ENCODE measurements around the gene ADM2.
A peak's percentile ranks its signal among the peaks of the same experiment; 100 is the strongest.

Gene ADM2

DNA sequence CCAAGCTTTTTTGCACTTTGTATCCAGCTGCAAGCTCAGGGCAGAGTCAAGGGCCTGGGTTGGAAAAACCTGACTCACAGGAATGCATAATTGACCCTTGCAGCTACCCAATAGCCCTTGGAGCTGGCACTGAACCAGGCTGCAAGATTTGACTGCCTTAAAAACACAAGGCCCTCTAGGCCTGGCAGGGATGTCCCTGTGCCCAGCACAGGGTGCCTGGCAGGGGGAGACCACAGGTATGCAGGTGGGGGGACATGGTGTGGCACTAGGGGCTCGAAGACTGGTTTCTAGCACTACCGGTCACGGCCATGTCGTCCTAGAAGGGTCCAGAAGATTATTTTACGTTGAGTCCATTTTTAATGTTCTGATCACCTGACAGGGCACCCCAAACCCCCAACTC, 36.7 kb upstream of the ADM2 start:
- H3K4me1 Mint-ChIP-seq = peaks cover 4% of the 10 kb centered on the region
- H3K4me3 Mint-ChIP-seq = no peak overlapping the region
- H3K27ac Mint-ChIP-seq = no peak overlapping the region
- H3K27me3 Mint-ChIP-seq (ENCODE audit: low read depth, poor library complexity) = no peaks in the 10 kb centered on the region
- TF ChIP-seq, protein P1, sequence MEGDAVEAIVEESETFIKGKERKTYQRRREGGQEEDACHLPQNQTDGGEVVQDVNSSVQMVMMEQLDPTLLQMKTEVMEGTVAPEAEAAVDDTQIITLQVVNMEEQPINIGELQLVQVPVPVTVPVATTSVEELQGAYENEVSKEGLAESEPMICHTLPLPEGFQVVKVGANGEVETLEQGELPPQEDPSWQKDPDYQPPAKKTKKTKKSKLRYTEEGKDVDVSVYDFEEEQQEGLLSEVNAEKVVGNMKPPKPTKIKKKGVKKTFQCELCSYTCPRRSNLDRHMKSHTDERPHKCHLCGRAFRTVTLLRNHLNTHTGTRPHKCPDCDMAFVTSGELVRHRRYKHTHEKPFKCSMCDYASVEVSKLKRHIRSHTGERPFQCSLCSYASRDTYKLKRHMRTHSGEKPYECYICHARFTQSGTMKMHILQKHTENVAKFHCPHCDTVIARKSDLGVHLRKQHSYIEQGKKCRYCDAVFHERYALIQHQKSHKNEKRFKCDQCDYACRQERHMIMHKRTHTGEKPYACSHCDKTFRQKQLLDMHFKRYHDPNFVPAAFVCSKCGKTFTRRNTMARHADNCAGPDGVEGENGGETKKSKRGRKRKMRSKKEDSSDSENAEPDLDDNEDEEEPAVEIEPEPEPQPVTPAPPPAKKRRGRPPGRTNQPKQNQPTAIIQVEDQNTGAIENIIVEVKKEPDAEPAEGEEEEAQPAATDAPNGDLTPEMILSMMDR (IDR thresholded peaks at IDR 0.05) = no peak
- no peaks in the 10 kb centered on the region for H3K9me3 Mint-ChIP-seq
- peaks cover 18% of the 10 kb centered on the region for H3K36me3 Mint-ChIP-seq (ENCODE audit: low read depth)
- DNase-seq = no peak

DNA sequence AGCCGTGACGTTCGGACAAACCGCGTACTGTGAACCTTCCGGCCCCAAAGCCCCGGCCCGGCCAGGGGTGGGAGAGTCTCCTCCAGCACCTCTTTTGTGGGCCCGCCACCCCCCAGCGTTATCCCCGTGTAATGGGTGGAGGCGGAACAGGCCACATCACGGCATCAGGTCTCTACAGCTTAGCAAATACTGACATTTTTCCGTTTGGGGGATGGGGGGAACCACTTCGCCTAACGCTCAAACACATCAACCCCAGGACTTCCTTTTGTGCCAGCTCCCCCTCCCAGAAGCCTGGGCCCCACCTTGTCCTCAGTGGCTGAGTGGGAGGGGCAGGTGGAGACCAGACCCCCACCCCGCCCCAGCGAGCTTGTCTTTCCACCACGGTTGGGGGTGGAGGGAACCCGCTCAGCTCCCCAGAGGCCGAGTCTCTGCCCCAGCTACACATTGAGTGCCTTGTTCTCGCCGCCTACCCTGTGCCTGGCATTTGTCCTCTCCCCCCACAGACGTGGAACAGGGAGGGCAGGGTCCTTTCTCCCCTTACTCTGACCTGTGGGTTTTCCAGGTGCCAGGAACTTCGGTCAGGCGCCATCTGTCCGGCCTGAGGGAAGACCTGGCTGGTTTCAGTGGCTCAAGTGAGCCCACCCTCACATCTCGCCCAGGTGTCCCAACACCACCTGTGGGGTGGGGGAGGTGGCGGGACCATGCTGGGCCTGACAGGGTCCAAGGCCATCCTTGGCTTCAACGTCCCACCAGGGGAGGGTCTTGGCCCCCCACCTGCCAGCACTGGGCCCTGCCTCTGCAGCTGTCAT, 36.1 kb upstream of the ADM2 start:
- TF ChIP-seq, protein P1 (IDR thresholded peaks at IDR 0.05) = no peak
- no peaks in the 10 kb centered on the region for H3K9me3 Mint-ChIP-seq
- no peak overlapping the region for H3K4me3 Mint-ChIP-seq
- H3K27me3 Mint-ChIP-seq (ENCODE audit: low read depth, poor library complexity) = no peaks in the 10 kb centered on the region
- DNase-seq = no peak
- peaks cover 22% of the 10 kb centered on the region for H3K36me3 Mint-ChIP-seq (ENCODE audit: low read depth)
- peaks cover 7% of the 10 kb centered on the region for H3K4me1 Mint-ChIP-seq
- H3K27ac Mint-ChIP-seq = peak overlapping the region; percentile 57

DNA sequence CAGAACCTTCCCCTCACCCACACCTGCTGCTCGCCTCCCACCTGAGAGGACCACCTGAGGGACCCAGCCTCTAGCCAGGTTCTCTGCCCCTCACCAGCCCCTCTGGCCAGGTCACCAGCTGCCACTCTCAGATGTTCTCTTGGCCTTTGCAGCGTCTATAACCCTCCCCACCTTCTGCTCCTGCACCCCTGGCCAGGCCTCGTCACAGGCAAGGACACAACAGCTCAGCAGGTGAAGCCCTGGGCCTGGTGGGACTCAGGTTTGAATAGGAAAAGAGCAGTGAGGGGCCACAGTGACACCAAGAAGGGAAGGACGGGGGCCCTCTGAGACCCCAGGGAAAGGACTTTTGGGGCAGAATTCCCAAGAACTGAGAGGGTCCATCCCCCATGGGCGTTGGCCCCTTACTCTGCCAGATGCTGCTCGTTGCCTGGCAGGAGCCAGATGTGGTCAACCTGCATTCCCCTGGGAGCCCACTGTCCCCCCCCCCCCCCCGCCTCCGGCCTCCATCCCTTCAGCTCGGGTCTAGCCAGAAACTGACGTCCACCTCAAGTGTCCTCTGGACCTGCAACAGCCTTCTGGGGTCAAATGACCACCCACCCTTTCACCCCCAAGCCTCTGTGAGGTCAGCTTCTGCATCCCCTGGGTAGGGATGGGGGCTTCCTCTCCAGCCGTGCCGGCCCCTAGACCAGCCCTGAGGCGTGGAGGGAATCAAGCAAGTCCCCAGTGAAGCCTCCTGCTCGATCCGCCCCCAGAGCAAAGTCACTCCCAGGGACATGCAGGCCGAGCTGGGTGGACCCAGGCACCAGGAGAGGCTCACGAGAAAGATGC, 35.2 kb upstream of the ADM2 start:
- no peak for DNase-seq
- Mint-ChIP-seq H3K4me1 (peaks cover 7% of the 10 kb centered on the region), H3K36me3 (ENCODE audit: low read depth) (peaks cover 30% of the 10 kb centered on the region), H3K27me3 (ENCODE audit: low read depth, poor library complexity) (no peaks in the 10 kb centered on the region), H3K9me3 (no peaks in the 10 kb centered on the region), H3K4me3 (no peak overlapping the region), H3K27ac (peak overlapping the region; percentile 42)
- TF ChIP-seq, protein P1 (IDR thresholded peaks at IDR 0.05) = no peak

DNA sequence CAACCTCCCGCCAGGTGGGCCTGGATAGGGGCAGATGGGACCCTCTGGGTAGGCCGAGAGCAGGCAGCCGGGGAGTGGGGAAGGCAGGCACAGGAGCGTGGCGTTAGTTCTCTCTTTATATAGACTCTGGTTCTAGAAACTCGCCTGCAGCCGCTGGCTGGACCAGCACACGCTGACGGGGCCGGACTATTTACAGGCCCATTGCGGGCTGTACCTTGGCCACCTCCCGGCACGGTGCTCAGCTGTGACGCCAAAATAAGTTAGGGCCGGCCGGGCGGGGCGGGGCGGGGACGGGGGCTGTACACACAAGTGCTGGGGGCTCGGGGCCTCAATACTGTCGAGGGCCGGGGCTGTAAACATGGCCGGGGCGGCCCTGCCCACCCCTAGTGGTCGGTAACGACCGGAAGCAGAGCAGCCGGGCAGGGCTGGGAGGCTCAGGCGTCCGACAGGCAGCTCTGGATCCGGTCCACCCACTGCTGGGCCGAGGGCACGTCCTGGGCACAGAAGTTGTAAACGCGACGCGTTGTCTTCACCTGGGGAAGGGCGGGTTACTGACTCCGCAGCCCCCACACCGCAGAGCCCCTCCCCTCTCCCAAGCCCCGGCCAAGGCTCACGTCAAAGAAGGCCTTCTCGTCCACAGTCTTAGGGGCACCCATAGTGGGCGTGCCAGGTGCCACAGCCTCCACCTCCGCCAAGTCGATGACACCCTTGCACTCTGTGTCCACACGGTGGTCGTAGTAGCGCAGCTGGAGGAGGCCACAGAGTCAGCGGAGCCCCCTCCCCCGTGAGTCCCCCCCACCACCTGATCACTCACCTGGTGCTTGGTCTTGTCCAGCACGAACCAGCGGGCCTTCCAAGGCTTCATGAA, 34.4 kb upstream of the ADM2 start:
- Mint-ChIP-seq H3K9me3 (no peaks in the 10 kb centered on the region), H3K36me3 (ENCODE audit: low read depth) (peaks cover 39% of the 10 kb centered on the region), H3K27ac (no peak overlapping the region), H3K4me1 (peaks cover 7% of the 10 kb centered on the region), H3K27me3 (ENCODE audit: low read depth, poor library complexity) (no peaks in the 10 kb centered on the region), H3K4me3 (no peak overlapping the region)
- TF ChIP-seq, protein P1 (IDR thresholded peaks at IDR 0.05) = no peak
- no peak for DNase-seq

DNA sequence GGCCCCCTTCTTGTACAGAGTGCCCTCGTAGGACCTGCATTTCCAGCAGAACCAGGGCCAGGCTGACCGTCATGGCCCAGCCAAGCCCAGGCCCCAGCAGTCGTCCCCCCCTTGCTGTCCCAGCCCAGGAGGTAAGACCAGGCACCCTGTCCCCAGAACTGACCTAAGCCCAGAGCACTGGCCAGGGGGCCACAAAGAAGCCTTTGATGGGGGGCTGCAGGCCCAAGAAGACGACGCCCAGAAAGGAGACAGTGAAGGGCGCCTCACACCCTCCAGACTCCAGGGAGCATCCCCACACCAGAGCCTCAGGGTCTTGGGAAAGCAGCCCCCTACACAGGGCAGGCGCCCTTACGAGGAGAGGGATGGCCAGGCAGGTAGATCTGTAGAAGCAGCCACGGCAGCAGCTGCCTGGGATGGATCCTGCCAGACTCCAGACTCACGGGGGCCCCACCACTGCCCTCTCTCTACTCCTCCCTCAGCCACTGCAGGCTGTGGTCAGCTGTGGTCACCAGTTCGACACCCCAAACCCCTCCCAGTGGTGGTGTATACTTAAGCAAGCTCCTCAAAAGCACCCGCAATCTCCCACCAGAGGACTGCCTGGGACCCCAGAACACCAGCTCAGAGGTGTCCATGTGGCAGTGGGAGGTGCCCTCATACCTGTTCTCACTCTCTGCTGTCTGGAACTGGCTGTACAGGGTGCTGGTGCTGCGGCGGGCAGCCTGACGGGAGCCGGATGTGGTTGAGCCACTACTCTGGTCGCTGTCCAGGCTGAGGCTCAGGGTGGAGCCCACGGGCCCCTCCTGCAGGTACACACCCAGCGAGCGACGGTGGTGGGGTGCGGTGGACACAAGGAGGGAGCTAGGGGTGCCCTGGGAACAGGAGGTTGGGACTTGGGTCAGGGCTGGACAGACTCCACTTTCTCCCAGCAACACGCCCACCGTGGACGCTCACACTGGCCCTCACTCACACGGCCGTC, 33.5 kb upstream of the ADM2 start:
- Mint-ChIP-seq H3K4me1 (peaks cover 7% of the 10 kb centered on the region), H3K4me3 (no peak overlapping the region), H3K27ac (no peak overlapping the region), H3K9me3 (no peaks in the 10 kb centered on the region), H3K27me3 (ENCODE audit: low read depth, poor library complexity) (peaks cover 3% of the 10 kb centered on the region), H3K36me3 (ENCODE audit: low read depth) (peaks cover 45% of the 10 kb centered on the region)
- no peak for DNase-seq
- TF ChIP-seq, protein P1 (IDR thresholded peaks at IDR 0.05) = no peak

Data from nephron progenitor cell (in vitro differentiated cells).